HCT116 (cell line): ENCODE results near the gene PKM. TPM values are rescaled to one million over a fixed set of nuclear protein-coding genes. Genes with fewer than 3 reads are reported as not detected.

ENCODE experiments used
- ATAC-seq: fragments of 200-7000 bp; cut with Tn5 transposase; 2 replicates; pipeline ENCODE4 v1.9.1; 2020; ENCODE audit warnings: mild to moderate bottlenecking, moderate library complexity
- BruUV-seq: library from RNA; stranded (reverse); fragments of 400-500 nt; replicated peaks from 2 replicates; lab custom pipeline; 2021; lab: Mats Ljungman, UMichigan
- CTCF ChIA-PET: fragments of 300-600 bp; sonication (Branson Sonifier 250); formaldehyde crosslinking; loops from one replicate; lab custom pipeline; 2021; ENCODE audit warnings: antibody characterized with exemption; lab: Charles Lee
- POLR2A ChIA-PET: fragments of 300-600, 350-600 bp; sonication (Branson Sonifier 250); formaldehyde crosslinking; loops from one replicate; lab custom pipeline; 2021; ENCODE audit warnings: antibody characterized with exemption; lab: Charles Lee
- RAD21 ChIA-PET, 2 experiments: fragments of 300-600 bp; sonication (Branson Sonifier 250); formaldehyde crosslinking; loops; one replicate each; lab custom pipeline; 2023; ENCODE audit warnings: low total read pairs in 2 of 2; ENCODE audit not compliant: uncharacterized antibody in 2 of 2, unreplicated experiment in 2 of 2, low non-redundant PET in 1 of 2; lab: Charles Lee
- DNase-seq: peaks from one replicate; pipeline ENCODE4 v3.0.0-alpha.2; 2010; ENCODE audit warnings: low read depth, low spot score
- H2AFZ ChIP-seq: fragments of 200-600 bp; shearing (Covaris generic), sonication (generic); 2 replicates; pipeline ENCODE4 v1.6.1; 2017; ENCODE audit warnings: low read depth, mixed run types, mixed read lengths, antibody characterized with exemption, low read length; ENCODE audit not compliant: poor library complexity, severe bottlenecking
- H3K27ac ChIP-seq: 2 replicates; pipeline ENCODE4 v1.5.1; 2012; ENCODE audit warnings: low read depth, low read length
- H3K27me3 ChIP-seq: fragments of 200-600 bp; sonication (generic); 2 replicates; pipeline ENCODE4 v1.6.1; 2016; ENCODE audit warnings: mixed run types, low read length, mixed read lengths; ENCODE audit not compliant: insufficient read depth
- H3K36me3 ChIP-seq, 2 experiments: fragments of 200-500 bp in 1 of 2; fragments of 200-600 bp in 1 of 2; sonication (Bioruptor generic) in 1 of 2; sonication (generic) in 1 of 2; 2 replicates each; pipeline versions ENCODE4 v1.5.1 to v1.6.1; 2014 to 2016; ENCODE audit warnings: low read length in 2 of 2, inconsistent platforms in 1 of 2, mixed read lengths in 1 of 2, mixed run types in 1 of 2; ENCODE audit not compliant: insufficient read depth in 2 of 2, control insufficient read depth in 1 of 2
- H3K4me1 ChIP-seq, 2 experiments: fragments of 200-600 bp in 1 of 2; sonication (generic) in 1 of 2; 2 replicates each; pipeline versions ENCODE4 v1.5.1 to v1.6.1; 2012 to 2017; ENCODE audit warnings: low read length in 2 of 2, inconsistent platforms in 1 of 2, mild to moderate bottlenecking in 1 of 2, mixed read lengths in 1 of 2, mixed run types in 1 of 2, moderate library complexity in 1 of 2; ENCODE audit not compliant: insufficient read depth in 2 of 2, control insufficient read depth in 1 of 2
- H3K4me2 ChIP-seq: fragments of 200-600 bp; sonication (generic); 2 replicates; pipeline ENCODE4 v1.6.1; 2017; ENCODE audit warnings: mixed run types, low read length, mixed read lengths
- H3K4me3 ChIP-seq, 2 experiments: fragments of 200-600 bp in 1 of 2; sonication (generic) in 1 of 2; replicated peaks in 1 of 2; 2 replicates each; pipeline ENCODE4 v1.5.1; 2011 to 2016; ENCODE audit warnings: low read length in 2 of 2, control low read depth in 1 of 2, low read depth in 1 of 2, mild to moderate bottlenecking in 1 of 2, mixed read lengths in 1 of 2, mixed run types in 1 of 2
- H3K79me2 ChIP-seq: fragments of 200-600 bp; sonication (generic); 2 replicates; pipeline ENCODE4 v1.6.1; 2017; ENCODE audit warnings: mild to moderate bottlenecking, mixed run types, low read length, moderate library complexity, mixed read lengths; ENCODE audit not compliant: insufficient read depth
- H3K9ac ChIP-seq: fragments of 200-600 bp; sonication (generic); 2 replicates; pipeline ENCODE4 v1.6.1; 2016; ENCODE audit warnings: low read length, mixed read lengths
- H3K9me2 ChIP-seq: fragments of 200-600 bp; sonication (generic), shearing (Covaris generic); 2 replicates; pipeline ENCODE4 v1.6.1; 2017; ENCODE audit warnings: mixed run types, mild to moderate bottlenecking, moderate library complexity; ENCODE audit not compliant: insufficient read depth
- H3K9me3 ChIP-seq, 2 experiments: fragments of 200-500 bp in 1 of 2; fragments of 200-600 bp in 1 of 2; sonication (Bioruptor generic) in 1 of 2; sonication (generic) in 1 of 2; 2 replicates each; pipeline ENCODE4 v1.6.1; 2014 to 2017; ENCODE audit warnings: low read length in 2 of 2, mixed read lengths in 2 of 2, inconsistent platforms in 1 of 2, low read depth in 1 of 2, mild to moderate bottlenecking in 1 of 2, mixed run types in 1 of 2, moderate library complexity in 1 of 2; ENCODE audit not compliant: control insufficient read depth in 1 of 2, insufficient read depth in 1 of 2
- H4K20me1 ChIP-seq: fragments of 200-600 bp; sonication (generic), shearing (Covaris generic); 2 replicates; pipeline ENCODE4 v1.6.1; 2017; ENCODE audit warnings: mixed run types, mild to moderate bottlenecking, moderate library complexity; ENCODE audit not compliant: insufficient read depth
- CEBPB ChIP-seq: IDR thresholded peaks from 2 replicates; pipeline ENCODE4 v1.6.1; 2012; ENCODE audit warnings: low read depth
- EGR1 ChIP-seq: IDR thresholded peaks from 2 replicates; pipeline ENCODE4 v1.6.1; 2012; ENCODE audit warnings: low read depth
- ELF1 ChIP-seq: IDR thresholded peaks from 2 replicates; pipeline ENCODE4 v1.6.1; 2012; ENCODE audit warnings: low read depth, borderline replicate concordance
- EZH2phosphoT487 ChIP-seq: fragments of 200-600 bp; IDR thresholded peaks from 2 replicates; pipeline ENCODE4 v1.6.1; 2018; ENCODE audit warnings: antibody characterized with exemption, borderline replicate concordance
- FOSL1 ChIP-seq: IDR thresholded peaks from 2 replicates; pipeline ENCODE4 v1.6.1; 2012; ENCODE audit warnings: low read depth
- POLR2AphosphoS5 ChIP-seq: IDR thresholded peaks from 2 replicates; pipeline ENCODE4 v1.6.1; 2011; ENCODE audit warnings: mild to moderate bottlenecking, low read depth, low read length, moderate library complexity
- RAD21 ChIP-seq: IDR thresholded peaks from 2 replicates; pipeline ENCODE4 v1.6.1; 2012; ENCODE audit warnings: low read depth, mild to moderate bottlenecking
- REST ChIP-seq: IDR thresholded peaks from 2 replicates; pipeline ENCODE4 v1.6.1; 2012; ENCODE audit warnings: low read depth
- SP1 ChIP-seq: IDR thresholded peaks from 2 replicates; pipeline ENCODE4 v1.6.1; 2012; ENCODE audit warnings: low read depth
- SRF ChIP-seq: IDR thresholded peaks from 2 replicates; pipeline ENCODE4 v1.6.1; 2012; ENCODE audit warnings: low read depth
- YY1 ChIP-seq: IDR thresholded peaks from 2 replicates; pipeline ENCODE4 v1.6.1; 2011; ENCODE audit warnings: low read length, low read depth, moderate library complexity, mild to moderate bottlenecking; ENCODE audit not compliant: insufficient replicate concordance; ENCODE audit errors: extremely low read depth
- ZBTB33 ChIP-seq: IDR thresholded peaks from 2 replicates; pipeline ENCODE4 v1.6.1; 2011; ENCODE audit warnings: mild to moderate bottlenecking, low read length, moderate library complexity; ENCODE audit not compliant: insufficient replicate concordance; ENCODE audit errors: extremely low read depth
- ZFX ChIP-seq: fragments of 450-650 bp; IDR thresholded peaks from 2 replicates; pipeline ENCODE4 v1.6.1; 2017
- ZNF274 ChIP-seq: fragments of 200-500 bp; sonication (Bioruptor generic); IDR thresholded peaks from 2 replicates; pipeline ENCODE4 v1.6.1; 2014; ENCODE audit warnings: mild to moderate bottlenecking, low read depth, low read length, inconsistent platforms
- intact Hi-C: fragments of 100-400 bp; cut with micrococcal nuclease; formaldehyde crosslinking; loops from 2 replicates; pipeline ENCODE4 v1.10.0; 2022
- total RNA-seq: library from RNA; stranded (reverse); gene quantifications from one replicate; pipeline ENCODE4 v1.2.1, GENCODE V29; 2021; ENCODE audit not compliant: unreplicated experiment
- TF ChIP-seq, protein P1 (sequence below): IDR thresholded peaks from 2 replicates; pipeline ENCODE4 v1.6.1; 2012
- TF ChIP-seq, protein P2 (sequence below), 3 experiments: fragments of 200-600 bp in 1 of 3; sonication (generic) in 1 of 3; IDR thresholded peaks in 2 of 3; conservative IDR thresholded peaks in 1 of 3; 2 replicates each; pipeline ENCODE4 v1.5.1; 2012 to 2017; ENCODE audit warnings: low read depth in 2 of 3, low read length in 2 of 3, antibody characterized with exemption in 1 of 3, borderline replicate concordance in 1 of 3, control low read depth in 1 of 3, mild to moderate bottlenecking in 1 of 3, mixed read lengths in 1 of 3, mixed run types in 1 of 3, moderate library complexity in 1 of 3; ENCODE audit not compliant: insufficient read depth in 1 of 3

PKM gene
- total RNA-seq, 1 experiment from 2014 or later: 1,664 TPM

DNA sequence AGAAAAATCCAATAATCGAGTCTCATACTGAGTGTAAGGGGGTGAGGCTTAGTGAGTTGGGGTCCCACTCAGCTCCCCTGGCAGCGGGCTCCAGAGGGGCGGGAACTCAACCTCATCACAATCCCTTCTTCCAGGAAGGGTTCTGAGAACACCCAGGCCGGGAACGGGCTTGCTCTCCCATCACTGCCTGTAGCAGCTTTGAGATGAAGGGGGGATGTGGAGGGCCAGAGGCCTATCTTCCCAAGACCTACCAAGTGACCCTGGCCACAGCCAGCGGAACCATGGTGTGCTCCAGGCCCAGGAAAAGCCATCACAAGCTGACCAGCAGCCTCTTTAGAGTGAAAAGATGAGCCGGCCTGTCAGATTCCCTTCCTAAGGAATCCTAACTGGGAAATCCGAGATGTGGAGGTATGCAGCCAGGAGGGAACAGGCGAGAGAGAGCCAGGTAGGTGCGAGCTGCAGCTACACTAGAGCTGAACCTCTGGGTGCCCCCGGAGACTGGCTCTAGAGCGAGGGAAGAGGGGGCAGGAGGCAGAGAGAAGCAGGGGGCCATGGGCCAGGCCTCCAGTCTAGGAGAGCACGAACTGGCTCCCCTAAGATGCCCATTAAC lies 51.9 kb downstream of the PKM start:
- Histone ChIP-seq H2AFZ (no peak overlapping the region), H3K27me3 (no peaks in the 10 kb centered on the region), H3K9ac (no peak overlapping the region), H3K4me3 (no peak overlapping the region), H3K36me3 (no peaks in the 10 kb centered on the region), H3K79me2 (no peaks in the 10 kb centered on the region), H4K20me1 (no peaks in the 10 kb centered on the region), H3K9me3 (no peaks in the 10 kb centered on the region), H3K4me2 (no peak overlapping the region), H3K27ac (no peak overlapping the region), H3K4me1 (peaks cover 13 to 15% of the 10 kb centered on the region in 2 experiments), H3K9me2 (no peaks in the 10 kb centered on the region)
- no TSS peak for BruUV-seq
- RAD21 ChIA-PET: no interaction called here
- ATAC-seq (no peak), DNase-seq (no peak)
- no peak for TF ChIP-seq EGR1
- TF ChIP-seq CEBPB: no peak
- TF ChIP-seq, protein P1, sequence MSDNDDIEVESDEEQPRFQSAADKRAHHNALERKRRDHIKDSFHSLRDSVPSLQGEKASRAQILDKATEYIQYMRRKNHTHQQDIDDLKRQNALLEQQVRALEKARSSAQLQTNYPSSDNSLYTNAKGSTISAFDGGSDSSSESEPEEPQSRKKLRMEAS: no peak
- TF ChIP-seq ELF1: no peak
- TF ChIP-seq ZBTB33: no peak
- TF ChIP-seq, protein P2, sequence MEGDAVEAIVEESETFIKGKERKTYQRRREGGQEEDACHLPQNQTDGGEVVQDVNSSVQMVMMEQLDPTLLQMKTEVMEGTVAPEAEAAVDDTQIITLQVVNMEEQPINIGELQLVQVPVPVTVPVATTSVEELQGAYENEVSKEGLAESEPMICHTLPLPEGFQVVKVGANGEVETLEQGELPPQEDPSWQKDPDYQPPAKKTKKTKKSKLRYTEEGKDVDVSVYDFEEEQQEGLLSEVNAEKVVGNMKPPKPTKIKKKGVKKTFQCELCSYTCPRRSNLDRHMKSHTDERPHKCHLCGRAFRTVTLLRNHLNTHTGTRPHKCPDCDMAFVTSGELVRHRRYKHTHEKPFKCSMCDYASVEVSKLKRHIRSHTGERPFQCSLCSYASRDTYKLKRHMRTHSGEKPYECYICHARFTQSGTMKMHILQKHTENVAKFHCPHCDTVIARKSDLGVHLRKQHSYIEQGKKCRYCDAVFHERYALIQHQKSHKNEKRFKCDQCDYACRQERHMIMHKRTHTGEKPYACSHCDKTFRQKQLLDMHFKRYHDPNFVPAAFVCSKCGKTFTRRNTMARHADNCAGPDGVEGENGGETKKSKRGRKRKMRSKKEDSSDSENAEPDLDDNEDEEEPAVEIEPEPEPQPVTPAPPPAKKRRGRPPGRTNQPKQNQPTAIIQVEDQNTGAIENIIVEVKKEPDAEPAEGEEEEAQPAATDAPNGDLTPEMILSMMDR (IDR thresholded peaks at IDR 0.05 in 2 of 3, conservative IDR thresholded peaks at IDR 0.05 in 1 of 3; ENCODE audit: borderline replicate concordance in 1 of 3, insufficient read depth in 1 of 3, low read depth in 2 of 3, low read length in 2 of 3): no peak
- TF ChIP-seq EZH2phosphoT487: no peak
- TF ChIP-seq SRF: no peak
- no peak for TF ChIP-seq REST
- TF ChIP-seq ZNF274: no peak
- no peak for TF ChIP-seq FOSL1
- TF ChIP-seq ZFX: no peak
- no peak for TF ChIP-seq POLR2AphosphoS5
- no peak for TF ChIP-seq SP1
- no peak for TF ChIP-seq RAD21
- TF ChIP-seq YY1: no peak
- POLR2A ChIA-PET: no interaction called here
- intact Hi-C loops: no loop called here
- CTCF ChIA-PET: no interaction called here
